Upper lobe of right lung (tissue), 1 donor: ENCODE measurements around the gene SECISBP2. TPM values are rescaled to one million over a fixed set of nuclear protein-coding genes. Genes with fewer than 3 reads are reported as not detected.
A peak's percentile ranks its signal among the peaks of the same experiment; 100 is the strongest.

Experiments used
- ATAC-seq: fragments of 200-7000 bp; cut with Tn5 transposase; one replicate; pipeline ENCODE4 v1.9.1; 2020; ENCODE audit warnings: mild to moderate bottlenecking, moderate library complexity
- DNase-seq: peaks from one replicate; pipeline ENCODE4 v3.0.0-alpha.2; 2020
- H3K27ac ChIP-seq: fragments of 200-600 bp; one replicate; pipeline ENCODE4 v1.8.0; 2022
- H3K27me3 ChIP-seq: fragments of 200-600 bp; one replicate; pipeline ENCODE4 v1.8.0; 2022; ENCODE audit warnings: mild to moderate bottlenecking
- H3K36me3 ChIP-seq: fragments of 200-600 bp; one replicate; pipeline ENCODE4 v1.8.0; 2022
- H3K4me1 ChIP-seq: fragments of 200-600 bp; one replicate; pipeline ENCODE4 v1.8.0; 2022
- H3K4me3 ChIP-seq: fragments of 200-600 bp; one replicate; pipeline ENCODE4 v1.8.0; 2022; ENCODE audit warnings: mild to moderate bottlenecking
- H3K9me3 ChIP-seq: fragments of 200-600 bp; one replicate; pipeline ENCODE4 v1.8.0; 2022
- intact Hi-C: fragments of 100-400 bp; cut with DNase I; formaldehyde crosslinking; loops from one replicate; pipeline ENCODE4 v1.11.0; 2022
- total RNA-seq: library from RNA; stranded (reverse); fragmentation: NEBNext Ultra II Directional; extraction: Animal tissue kit (Norgen Biotek cat#: 25700); gene quantifications from one replicate; pipeline ENCODE4 v1.2.1, GENCODE V29; 2021
- TF ChIP-seq, protein P1 (sequence below): fragments of 200-600 bp; IDR thresholded peaks from one replicate; pipeline ENCODE4 v1.8.0; 2022; ENCODE audit warnings: antibody characterized with exemption
- donor health status: DM: no; HTN: yes; CAD: no; lungs with severe emphysema.

The SECISBP2 gene
- total RNA-seq, 1 donor from 2014 or later: 58.0 TPM

DNA sequence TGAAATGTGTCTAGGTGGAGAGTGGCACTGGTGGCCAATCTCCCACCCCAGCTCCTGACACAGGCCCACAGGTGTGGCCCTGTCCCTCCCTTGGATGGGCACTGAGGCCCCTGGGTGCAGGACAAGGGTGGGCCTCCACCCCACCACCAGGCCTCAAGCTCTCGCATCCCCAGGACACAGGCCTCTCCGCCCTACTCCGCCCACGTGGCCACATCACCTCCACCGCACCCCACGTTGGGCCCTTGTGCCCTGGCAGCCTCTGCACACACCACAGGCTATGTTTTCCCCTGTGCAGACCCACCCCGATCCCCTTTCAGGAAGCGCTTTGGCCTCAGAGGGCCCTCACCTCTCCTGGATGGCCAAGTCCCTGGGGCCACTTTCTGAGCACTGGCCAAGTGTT is 54.7 kb downstream of the SECISBP2 start:
- no peak for ATAC-seq
- H3K27ac ChIP-seq: no peak overlapping the region
- no peaks in the 10 kb centered on the region for H3K9me3 ChIP-seq
- intact Hi-C loops: no loop called here
- H3K36me3 ChIP-seq: peaks cover 5% of the 10 kb centered on the region
- H3K4me1 ChIP-seq: no peaks in the 10 kb centered on the region
- TF ChIP-seq, protein P1, sequence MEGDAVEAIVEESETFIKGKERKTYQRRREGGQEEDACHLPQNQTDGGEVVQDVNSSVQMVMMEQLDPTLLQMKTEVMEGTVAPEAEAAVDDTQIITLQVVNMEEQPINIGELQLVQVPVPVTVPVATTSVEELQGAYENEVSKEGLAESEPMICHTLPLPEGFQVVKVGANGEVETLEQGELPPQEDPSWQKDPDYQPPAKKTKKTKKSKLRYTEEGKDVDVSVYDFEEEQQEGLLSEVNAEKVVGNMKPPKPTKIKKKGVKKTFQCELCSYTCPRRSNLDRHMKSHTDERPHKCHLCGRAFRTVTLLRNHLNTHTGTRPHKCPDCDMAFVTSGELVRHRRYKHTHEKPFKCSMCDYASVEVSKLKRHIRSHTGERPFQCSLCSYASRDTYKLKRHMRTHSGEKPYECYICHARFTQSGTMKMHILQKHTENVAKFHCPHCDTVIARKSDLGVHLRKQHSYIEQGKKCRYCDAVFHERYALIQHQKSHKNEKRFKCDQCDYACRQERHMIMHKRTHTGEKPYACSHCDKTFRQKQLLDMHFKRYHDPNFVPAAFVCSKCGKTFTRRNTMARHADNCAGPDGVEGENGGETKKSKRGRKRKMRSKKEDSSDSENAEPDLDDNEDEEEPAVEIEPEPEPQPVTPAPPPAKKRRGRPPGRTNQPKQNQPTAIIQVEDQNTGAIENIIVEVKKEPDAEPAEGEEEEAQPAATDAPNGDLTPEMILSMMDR: no peak
- H3K27me3 ChIP-seq: no peaks in the 10 kb centered on the region
- no peak for DNase-seq
- no peak overlapping the region for H3K4me3 ChIP-seq

DNA sequence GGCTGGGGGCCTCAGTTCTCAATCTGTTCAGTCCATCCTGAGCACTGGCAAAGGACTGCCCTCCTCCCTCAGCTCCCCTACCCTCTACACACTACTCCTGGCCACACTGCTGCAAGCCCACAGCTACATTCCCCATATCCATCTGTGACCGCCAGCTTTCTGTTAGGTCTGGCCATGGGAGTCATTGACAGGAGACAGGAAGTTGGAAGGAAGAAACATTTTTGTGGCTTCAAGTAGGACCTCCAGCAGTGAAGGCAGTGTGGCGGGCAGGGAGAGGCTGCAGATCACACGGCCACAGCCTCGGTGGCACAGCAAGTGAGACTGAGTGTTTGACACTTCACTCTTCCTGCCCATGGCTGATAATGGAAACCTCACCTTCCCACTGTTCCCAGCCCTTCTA is 55.9 kb downstream of the SECISBP2 start:
- Histone ChIP-seq H3K4me1 (no peaks in the 10 kb centered on the region), H3K27me3 (no peaks in the 10 kb centered on the region), H3K9me3 (no peaks in the 10 kb centered on the region), H3K4me3 (no peak overlapping the region), H3K36me3 (peaks cover 5% of the 10 kb centered on the region), H3K27ac (no peak overlapping the region)
- TF ChIP-seq, protein P1: no peak
- ATAC-seq (no peak), DNase-seq (no peak)
- intact Hi-C loops: no loop called here

- Histone ChIP-seq H3K27ac (no peak overlapping the region), H3K4me3 (no peak overlapping the region), H3K9me3 (no peaks in the 10 kb centered on the region), H3K27me3 (no peaks in the 10 kb centered on the region), H3K36me3 (peaks cover 5% of the 10 kb centered on the region), H3K4me1 (no peaks in the 10 kb centered on the region)
- DNase-seq (no peak), ATAC-seq (peak; percentile 25)
- TF ChIP-seq, protein P1: no peak
- intact Hi-C loops: no loop called here
Measured at GRCh38 chr9:89375191-89375760, 57.0 kb downstream of the SECISBP2 start.

GRCh38 chr9:89376286-89376685 is 58.0 kb downstream of the SECISBP2 start:
- peaks cover 5% of the 10 kb centered on the region for H3K36me3 ChIP-seq
- no peak for ATAC-seq
- H3K4me1 ChIP-seq: no peaks in the 10 kb centered on the region
- intact Hi-C loops: no loop called here
- DNase-seq: no peak
- H3K9me3 ChIP-seq: no peaks in the 10 kb centered on the region
- no peak overlapping the region for H3K27ac ChIP-seq
- no peak overlapping the region for H3K4me3 ChIP-seq
- TF ChIP-seq, protein P1: no peak
- H3K27me3 ChIP-seq: no peaks in the 10 kb centered on the region

DNA sequence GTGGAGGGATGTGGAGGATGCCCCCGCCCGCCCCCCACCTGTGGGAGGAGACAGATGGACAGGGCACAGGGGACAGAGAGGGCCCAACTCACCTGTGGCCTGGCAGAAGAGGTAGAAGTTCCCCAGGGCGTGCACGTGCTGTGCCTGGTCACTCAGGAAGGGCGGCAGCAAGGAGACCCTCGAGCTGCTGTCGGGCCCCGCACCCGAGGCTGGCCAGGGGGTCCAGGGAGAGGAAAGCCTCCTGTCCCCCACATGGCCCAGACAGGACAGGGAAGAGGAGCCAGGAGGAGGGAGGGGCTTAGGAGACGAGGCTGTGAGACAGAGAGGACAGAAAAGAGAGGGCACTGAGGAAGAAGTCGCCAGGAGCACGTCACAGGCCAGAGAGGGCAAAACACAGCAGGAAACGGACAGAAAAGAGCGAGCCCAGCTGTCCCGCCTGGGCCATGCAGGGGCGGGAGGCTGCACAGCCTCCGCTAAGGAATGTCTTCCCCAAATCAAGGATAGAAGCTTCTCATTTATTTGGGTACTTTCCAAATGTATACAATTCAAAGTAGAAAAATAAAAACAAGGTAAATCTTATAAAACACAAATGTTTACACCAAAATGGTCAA is 58.5 kb downstream of the SECISBP2 start:
- Histone ChIP-seq H3K4me1 (no peaks in the 10 kb centered on the region), H3K27ac (no peak overlapping the region), H3K9me3 (no peaks in the 10 kb centered on the region), H3K36me3 (peaks cover 5% of the 10 kb centered on the region), H3K27me3 (no peaks in the 10 kb centered on the region), H3K4me3 (no peak overlapping the region)
- ATAC-seq (no peak), DNase-seq (no peak)
- intact Hi-C loops: no loop called here
- TF ChIP-seq, protein P1: no peak
